Measurements from ENCODE around the gene GCA. TPM values are rescaled to one million over a fixed set of nuclear protein-coding genes. Genes with fewer than 3 reads are reported as not detected.
A peak's percentile ranks its signal among the peaks of the same experiment; 100 is the strongest.

Gene GCA
- total RNA-seq, 3 donors from 2014 or later, result 14.1 to 32.8 (median 29.1) TPM

DNA sequence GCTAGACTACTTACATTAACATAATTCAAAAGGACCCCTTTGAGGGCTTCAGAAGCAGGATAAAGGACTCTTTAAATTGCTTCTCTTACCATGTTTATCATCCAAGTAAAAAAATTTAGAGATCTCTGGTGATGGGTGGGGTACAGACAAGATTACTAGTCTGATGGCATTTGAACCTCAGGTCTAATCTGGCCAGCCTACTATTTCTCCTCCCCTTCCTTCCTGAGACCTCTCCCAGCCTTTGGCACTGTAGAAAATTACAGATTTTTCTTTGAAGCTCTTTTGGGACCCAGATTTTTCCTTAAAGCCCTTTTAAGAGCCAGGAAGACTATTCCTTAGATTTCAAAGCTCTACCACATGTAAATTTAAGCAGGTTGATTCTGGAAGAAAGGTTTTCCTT is 28.9 kb downstream of the GCA start:
- H3K4me1 ChIP-seq (ENCODE audit: low read depth), result no peaks in the 10 kb centered on the region
- H3K9me3 ChIP-seq, result no peaks in the 10 kb centered on the region
- ATAC-seq (no peak), DNase-seq (no peak)
- TF ChIP-seq, protein P1, sequence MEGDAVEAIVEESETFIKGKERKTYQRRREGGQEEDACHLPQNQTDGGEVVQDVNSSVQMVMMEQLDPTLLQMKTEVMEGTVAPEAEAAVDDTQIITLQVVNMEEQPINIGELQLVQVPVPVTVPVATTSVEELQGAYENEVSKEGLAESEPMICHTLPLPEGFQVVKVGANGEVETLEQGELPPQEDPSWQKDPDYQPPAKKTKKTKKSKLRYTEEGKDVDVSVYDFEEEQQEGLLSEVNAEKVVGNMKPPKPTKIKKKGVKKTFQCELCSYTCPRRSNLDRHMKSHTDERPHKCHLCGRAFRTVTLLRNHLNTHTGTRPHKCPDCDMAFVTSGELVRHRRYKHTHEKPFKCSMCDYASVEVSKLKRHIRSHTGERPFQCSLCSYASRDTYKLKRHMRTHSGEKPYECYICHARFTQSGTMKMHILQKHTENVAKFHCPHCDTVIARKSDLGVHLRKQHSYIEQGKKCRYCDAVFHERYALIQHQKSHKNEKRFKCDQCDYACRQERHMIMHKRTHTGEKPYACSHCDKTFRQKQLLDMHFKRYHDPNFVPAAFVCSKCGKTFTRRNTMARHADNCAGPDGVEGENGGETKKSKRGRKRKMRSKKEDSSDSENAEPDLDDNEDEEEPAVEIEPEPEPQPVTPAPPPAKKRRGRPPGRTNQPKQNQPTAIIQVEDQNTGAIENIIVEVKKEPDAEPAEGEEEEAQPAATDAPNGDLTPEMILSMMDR (IDR thresholded peaks at IDR 0.05), result no peak
- no peak overlapping the region for H3K4me3 ChIP-seq
- intact Hi-C loops (cut with DNase I, micrococcal nuclease), result no loop called here
- no peaks in the 10 kb centered on the region for H3K36me3 ChIP-seq (ENCODE audit: low read depth)

DNA sequence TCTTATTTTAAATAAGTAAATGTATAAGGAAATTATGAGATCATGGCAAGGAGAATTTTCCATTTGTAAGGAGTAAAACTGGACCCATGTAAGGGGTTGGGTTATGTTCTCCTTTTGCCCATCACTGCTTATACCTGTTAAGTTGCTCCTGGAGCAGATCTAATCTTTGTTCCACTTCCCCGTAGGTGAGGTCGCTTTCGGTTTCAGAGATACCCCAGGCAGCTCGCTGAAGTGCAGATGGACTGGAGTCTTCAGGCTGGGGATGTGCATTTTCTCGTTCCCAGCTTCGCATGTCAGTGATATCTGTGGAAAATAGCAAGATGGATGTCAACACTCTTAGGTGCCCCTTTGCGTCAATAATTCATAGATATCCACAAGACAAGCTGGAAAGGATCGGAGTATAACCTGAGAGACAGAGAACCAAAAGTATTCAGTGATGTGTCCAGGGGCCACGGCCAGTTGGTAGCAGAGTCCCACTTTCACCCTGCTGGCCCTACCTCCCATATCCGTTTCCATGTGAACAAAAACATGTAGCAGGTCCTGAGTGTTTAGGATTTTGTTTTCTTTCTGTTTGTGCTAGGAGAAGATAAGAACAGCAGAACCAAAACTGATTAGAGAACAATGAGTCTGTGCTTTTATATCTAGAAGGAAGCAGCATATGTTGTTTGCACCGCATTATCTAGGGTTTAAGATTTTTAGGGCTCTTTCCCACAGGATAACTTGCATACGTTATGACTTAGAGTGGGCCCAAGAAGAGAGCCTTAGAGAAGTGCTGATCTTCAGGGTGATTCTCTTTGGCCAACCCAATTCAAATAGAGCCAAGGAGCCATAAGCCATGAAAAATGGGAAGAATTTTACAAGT is 36.0 kb downstream of the GCA start:
- intact Hi-C loops (cut with DNase I, micrococcal nuclease), result no loop called here
- TF ChIP-seq, protein P1 (IDR thresholded peaks at IDR 0.05), result no peak
- Histone ChIP-seq H3K9me3 (no peaks in the 10 kb centered on the region), H3K4me1 (ENCODE audit: low read depth) (no peaks in the 10 kb centered on the region), H3K36me3 (ENCODE audit: low read depth) (no peaks in the 10 kb centered on the region), H3K4me3 (no peak overlapping the region)
- DNase-seq (peak in 1 of 3 donors; percentile 11), ATAC-seq (no peak)

DNA sequence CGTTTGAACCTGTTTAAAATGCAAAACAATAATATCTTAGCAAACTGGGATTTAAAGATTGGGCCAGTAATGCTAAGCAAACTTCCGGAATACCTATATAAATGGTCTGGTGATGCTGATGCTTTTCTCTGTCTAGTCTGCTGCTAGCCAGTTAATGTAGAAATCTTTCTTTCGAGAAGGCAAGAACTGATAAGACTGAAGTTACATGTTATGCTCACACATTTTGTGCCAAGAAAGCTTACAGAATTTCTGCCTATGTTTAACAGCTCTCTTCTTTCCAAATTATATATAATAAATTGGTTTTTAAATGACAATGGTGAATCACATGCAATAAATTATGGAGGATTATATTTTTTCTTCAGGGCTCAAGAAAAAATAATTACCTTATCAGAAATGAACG is 37.9 kb downstream of the GCA start:
- DNase-seq (no peak), ATAC-seq (no peak)
- no peaks in the 10 kb centered on the region for H3K9me3 ChIP-seq
- no peaks in the 10 kb centered on the region for H3K4me1 ChIP-seq (ENCODE audit: low read depth)
- intact Hi-C loops (cut with DNase I, micrococcal nuclease), result no loop called here
- TF ChIP-seq, protein P1 (IDR thresholded peaks at IDR 0.05), result no peak
- H3K4me3 ChIP-seq, result no peak overlapping the region
- H3K36me3 ChIP-seq (ENCODE audit: low read depth), result no peaks in the 10 kb centered on the region

DNA sequence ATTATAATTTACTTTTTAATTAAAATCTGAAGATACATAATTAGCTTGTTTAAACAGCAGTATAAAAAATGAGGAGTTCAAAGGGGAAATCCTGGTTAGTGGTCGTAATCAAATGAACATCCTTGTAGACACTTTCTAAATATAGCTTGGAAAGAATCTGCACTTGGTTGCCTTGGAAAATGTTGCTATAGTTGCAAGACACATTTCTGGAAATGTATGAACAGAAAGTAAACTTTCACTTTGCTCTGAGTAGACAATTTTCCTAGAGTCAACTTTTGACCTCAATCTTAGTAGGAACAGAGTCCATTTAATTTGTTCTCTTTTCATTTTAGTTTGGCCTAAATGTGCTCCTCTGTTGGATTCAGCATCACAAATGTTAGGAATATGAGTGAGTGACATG is 38.3 kb downstream of the GCA start:
- no peaks in the 10 kb centered on the region for H3K4me1 ChIP-seq (ENCODE audit: low read depth)
- TF ChIP-seq, protein P1 (IDR thresholded peaks at IDR 0.05), result no peak
- intact Hi-C loops (cut with DNase I, micrococcal nuclease), result no loop called here
- no peaks in the 10 kb centered on the region for H3K36me3 ChIP-seq (ENCODE audit: low read depth)
- DNase-seq (no peak), ATAC-seq (no peak)
- H3K9me3 ChIP-seq, result no peaks in the 10 kb centered on the region
- no peak overlapping the region for H3K4me3 ChIP-seq

DNA sequence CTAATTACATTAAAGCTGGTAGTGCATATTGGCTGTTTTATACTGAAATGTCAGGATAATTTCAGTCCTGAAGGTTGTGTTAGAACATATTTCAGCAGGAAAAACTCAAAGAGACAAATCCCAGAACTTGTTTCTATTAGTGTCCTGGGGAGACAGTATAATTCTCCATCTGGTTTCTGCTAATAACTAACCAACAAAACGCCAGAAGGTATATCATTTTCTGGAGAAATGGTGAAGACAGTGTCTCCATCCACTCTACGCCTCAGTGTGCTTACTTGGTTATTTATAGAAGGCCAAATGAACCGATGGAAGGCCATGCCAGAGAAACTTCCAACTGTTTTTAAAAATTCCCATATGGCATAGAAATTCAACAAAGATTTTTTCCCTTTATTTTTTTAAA is 41.6 kb downstream of the GCA start:
- Histone ChIP-seq H3K4me1 (ENCODE audit: low read depth) (no peaks in the 10 kb centered on the region), H3K4me3 (no peak overlapping the region), H3K9me3 (no peaks in the 10 kb centered on the region), H3K36me3 (ENCODE audit: low read depth) (no peaks in the 10 kb centered on the region)
- no peak for ATAC-seq
- TF ChIP-seq, protein P1 (IDR thresholded peaks at IDR 0.05), result no peak
- DNase-seq, result no peak
- intact Hi-C loops (cut with DNase I, micrococcal nuclease), result no loop called here

All from mucosa of descending colon (tissue), 3 donors.